ENCODE measurements around the gene SNRPA. TPM values are rescaled to one million over a fixed set of nuclear protein-coding genes. Genes with fewer than 3 reads are reported as not detected.

Gene SNRPA
- polyA plus RNA-seq, 1 donor (not counting 4 experiments of a cell fraction or from before 2014, with no cell fraction given) = 93.4 TPM

DNA sequence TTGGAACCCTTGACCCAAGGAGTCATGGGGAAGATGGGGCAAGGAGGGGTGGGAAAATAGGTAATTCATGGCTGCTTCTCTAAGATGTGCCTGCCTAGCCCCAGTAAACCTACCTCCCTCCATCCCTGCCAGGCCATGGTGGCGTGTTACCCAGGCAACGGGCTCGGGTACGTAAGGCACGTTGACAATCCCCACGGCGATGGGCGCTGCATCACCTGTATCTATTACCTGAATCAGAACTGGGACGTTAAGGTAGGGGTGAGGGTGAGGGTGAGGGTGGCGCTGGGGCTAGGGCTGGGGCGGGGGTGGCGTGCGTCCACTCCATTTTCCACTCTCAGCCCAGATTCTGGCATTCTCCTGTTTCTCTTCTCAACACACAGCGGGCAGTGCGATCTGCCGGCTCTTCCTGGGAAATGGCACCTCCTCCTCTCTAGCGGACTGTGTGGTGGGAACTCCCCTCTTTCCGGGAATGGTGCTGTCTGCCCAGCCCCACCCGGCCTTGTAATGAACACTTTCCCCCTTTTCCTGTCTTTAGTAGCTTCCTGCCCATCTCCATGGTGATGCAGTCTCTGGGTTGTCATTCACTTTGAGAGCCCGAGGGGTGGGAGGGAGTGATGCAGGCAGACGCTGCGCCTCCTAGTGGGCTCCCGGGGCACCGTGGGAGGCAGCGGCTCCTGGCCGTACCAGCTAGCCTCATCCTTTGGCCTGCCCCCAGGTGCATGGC, 55.6 kb downstream of the SNRPA start:
- Histone ChIP-seq H3K27ac (ENCODE audit: control insufficient read depth, insufficient read depth, low read length) (peak overlapping the region; percentile 37), H3K27me3 (ENCODE audit: control insufficient read depth, extremely low read depth, insufficient read depth, low read length) (no peaks in the 10 kb centered on the region), H3K9ac (ENCODE audit: control insufficient read depth, extremely low read depth, insufficient read depth, low read length) (peak overlapping the region; percentile 11)

GRCh38 chr19:40807147-40808020, 56.4 kb downstream of the SNRPA start:
- TF ChIP-seq CTCF (optimal IDR thresholded peaks at IDR 0.05 in 1 of 3, IDR thresholded peaks at IDR 0.05 in 1 of 3, conservative IDR thresholded peaks at IDR 0.05 in 1 of 3; ENCODE audit: extremely low read depth in 1 of 3, insufficient read depth in 2 of 3, low read length in 3 of 3) (peak; percentile 31 to 49 (median 47)), EZH2 (IDR thresholded peaks at IDR 0.05; ENCODE audit: low read length) (no peak)
- Histone ChIP-seq H3K9me1 (ENCODE audit: control insufficient read depth, extremely low read depth, insufficient read depth, low read length) (peaks cover 4% of the 10 kb centered on the region), H3K36me3 (ENCODE audit: control insufficient read depth in 2 of 2, extremely low read depth in 1 of 2, insufficient read depth in 2 of 2, low read length in 2 of 2) (peaks cover 33 to 37% of the 10 kb centered on the region in 2 experiments), H3K4me1 (ENCODE audit: control insufficient read depth, extremely low read depth, insufficient read depth, low read length) (peaks cover 47% of the 10 kb centered on the region), H3K4me2 (ENCODE audit: control insufficient read depth, extremely low read depth, insufficient read depth, low read depth, low read length) (no peak overlapping the region), H2AFZ (ENCODE audit: control insufficient read depth, low read length) (no peak overlapping the region), H3K27ac (ENCODE audit: control insufficient read depth, insufficient read depth, low read length) (peak overlapping the region; percentile 37), H4K20me1 (ENCODE audit: control insufficient read depth, extremely low read depth, insufficient read depth, low read length) (peaks cover 36% of the 10 kb centered on the region), H3K79me2 (ENCODE audit: control insufficient read depth, insufficient read depth, low read length) (peaks cover 45% of the 10 kb centered on the region), H3K27me3 (ENCODE audit: control insufficient read depth, extremely low read depth, insufficient read depth, low read length) (no peaks in the 10 kb centered on the region), H3K4me3 (ENCODE audit: control insufficient read depth in 2 of 3, extremely low read depth in 1 of 3, insufficient read depth in 2 of 3, low read depth in 1 of 3, low read length in 3 of 3) (no peak overlapping the region), H3K9ac (ENCODE audit: control insufficient read depth, extremely low read depth, insufficient read depth, low read length) (no peak overlapping the region), H3K9me3 (ENCODE audit: control insufficient read depth, low read depth, low read length) (no peaks in the 10 kb centered on the region)
- DNase-seq (ENCODE audit: low read depth, low spot score) (no peak), FAIRE-seq (no peak)
- dilution Hi-C loops (cut with MboI; ENCODE audit: extremely low pct_ligation_motif_present, low sequenced_read_pairs) = no loop called here

More for the DNA sequence above, 55.6 kb downstream of the SNRPA start:
- Histone ChIP-seq H3K9me1 (ENCODE audit: control insufficient read depth, extremely low read depth, insufficient read depth, low read length) (peaks cover 8% of the 10 kb centered on the region), H2AFZ (ENCODE audit: control insufficient read depth, low read length) (no peak overlapping the region), H3K36me3 (ENCODE audit: control insufficient read depth in 2 of 2, extremely low read depth in 1 of 2, insufficient read depth in 2 of 2, low read length in 2 of 2) (peaks cover 38 to 44% of the 10 kb centered on the region in 2 experiments), H3K9me3 (ENCODE audit: control insufficient read depth, low read depth, low read length) (no peaks in the 10 kb centered on the region), H3K4me3 (ENCODE audit: control insufficient read depth in 2 of 3, extremely low read depth in 1 of 3, insufficient read depth in 2 of 3, low read depth in 1 of 3, low read length in 3 of 3) (peak overlapping the region in 1 of 3 experiments; percentile 23), H3K4me2 (ENCODE audit: control insufficient read depth, extremely low read depth, insufficient read depth, low read depth, low read length) (peak overlapping the region; percentile 29), H3K4me1 (ENCODE audit: control insufficient read depth, extremely low read depth, insufficient read depth, low read length) (peaks cover 54% of the 10 kb centered on the region), H4K20me1 (ENCODE audit: control insufficient read depth, extremely low read depth, insufficient read depth, low read length) (peaks cover 42% of the 10 kb centered on the region), H3K79me2 (ENCODE audit: control insufficient read depth, insufficient read depth, low read length) (peaks cover 53% of the 10 kb centered on the region)
- TF ChIP-seq CTCF (optimal IDR thresholded peaks at IDR 0.05 in 1 of 3, IDR thresholded peaks at IDR 0.05 in 1 of 3, conservative IDR thresholded peaks at IDR 0.05 in 1 of 3; ENCODE audit: extremely low read depth in 1 of 3, insufficient read depth in 2 of 3, low read length in 3 of 3) (peak; percentile 79 to 96 (median 81)), EZH2 (IDR thresholded peaks at IDR 0.05; ENCODE audit: low read length) (no peak)
- DNase-seq (ENCODE audit: low read depth, low spot score) (peak; percentile 86), FAIRE-seq (peak; percentile 58)
- dilution Hi-C loops (cut with MboI; ENCODE audit: extremely low pct_ligation_motif_present, low sequenced_read_pairs) = no loop called here

Data from keratinocyte (primary cell).